Adrenal gland (tissue), 5 donors: ENCODE results near the gene CD101.

Source experiments
- CTCF ChIP-seq, 6 experiments: fragments of 450-650 bp in 4 of 6; fragments of 200-600 bp in 2 of 6; sonication (generic) in 1 of 6; IDR thresholded peaks; 1 replicate in 5 of 6; 2 replicates in 1 of 6; pipeline versions ENCODE4 v1.5.1 to v1.8.0; 2016 to 2021; ENCODE audit warnings: antibody characterized with exemption in 6 of 6, mild to moderate bottlenecking in 2 of 6, moderate library complexity in 1 of 6
- POLR2A ChIP-seq, 2 donors: fragments of 450-650 bp; IDR thresholded peaks; one replicate each; pipeline ENCODE4 v1.6.1; 2017; ENCODE audit warnings: antibody characterized with exemption in 2 of 2, mild to moderate bottlenecking in 2 of 2, moderate library complexity in 1 of 2
- donor health status: DM: no; HTN: no; CAD: no.

DNA sequence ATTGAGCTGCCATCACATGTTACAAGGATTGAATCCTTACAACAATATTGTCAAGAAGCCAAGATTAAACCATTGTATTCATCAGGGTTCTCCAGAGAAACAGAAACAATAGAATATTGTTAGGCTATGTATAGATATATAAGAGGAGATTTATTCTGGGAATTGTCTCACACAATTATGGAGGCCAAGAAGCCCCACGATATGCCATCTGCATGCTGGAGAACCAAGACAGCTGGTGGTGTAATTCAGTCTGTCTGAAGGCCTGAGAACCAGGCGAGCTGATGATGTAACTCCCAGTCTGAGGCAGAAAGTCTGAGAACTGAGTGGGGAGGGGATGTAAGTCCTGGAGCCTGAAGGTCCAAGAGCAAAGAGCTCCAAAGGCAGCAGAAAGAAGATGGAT lies 44.1 kb downstream of the CD101 start:
- TF ChIP-seq CTCF (IDR thresholded peaks at IDR 0.05) (no peak), POLR2A (IDR thresholded peaks at IDR 0.05) (no peak)
